GM15510 (cell line): ENCODE data around the gene RPS8.

Experiments used
- POLR2A ChIP-seq: IDR thresholded peaks from 3 replicates; pipeline ENCODE4 v1.6.1; 2011; ENCODE audit warnings: borderline replicate concordance; ENCODE audit not compliant: insufficient read length; ENCODE audit errors: extremely low read depth

Gene RPS8

GRCh38 chr1:44777969-44778635, 2.8 kb downstream of the RPS8 start:
- TF ChIP-seq POLR2A: peak; percentile 10

GRCh38 chr1:44778705-44779576, 3.6 kb downstream of the RPS8 start:
- no peak for TF ChIP-seq POLR2A

- no peak for TF ChIP-seq POLR2A
Observed at GRCh38 chr1:44780583-44781121, 5.3 kb downstream of the RPS8 start.

- no peak for TF ChIP-seq POLR2A
Observed at GRCh38 chr1:44783697-44784093, 8.4 kb downstream of the RPS8 start.

- peak; percentile 46 for TF ChIP-seq POLR2A
Observed at GRCh38 chr1:44784094-44785028, 9.0 kb downstream of the RPS8 start.

GRCh38 chr1:44785029-44785380, 9.7 kb downstream of the RPS8 start:
- TF ChIP-seq POLR2A: no peak

- no peak for TF ChIP-seq POLR2A
Observed at GRCh38 chr1:44785501-44786137, 10.3 kb downstream of the RPS8 start.

GRCh38 chr1:44786138-44786840, 10.9 kb downstream of the RPS8 start:
- TF ChIP-seq POLR2A: peak; percentile 29

GRCh38 chr1:44786841-44787426, 11.6 kb downstream of the RPS8 start:
- TF ChIP-seq POLR2A: no peak

GRCh38 chr1:44787506-44787905, 12.2 kb downstream of the RPS8 start:
- TF ChIP-seq POLR2A: no peak

- TF ChIP-seq POLR2A: no peak
Observed at GRCh38 chr1:44788120-44788860, 12.9 kb downstream of the RPS8 start, which contains the start of gene BEST4. Gene BEST4, minus strand, starts transcription at chr1:44788170. Its CDS starts 465 bp downstream, at chr1:44787705.

- no peak for TF ChIP-seq POLR2A
Observed at GRCh38 chr1:44790968-44791801, 15.8 kb downstream of the RPS8 start.
